Measurements from ENCODE around the gene BRF1.

BRF1 gene

GRCh38 chr14:105206873-105207272 is 93.9 kb downstream of the BRF1 start:
- no peak overlapping the region for H3K4me3 ChIP-seq (replicated peaks in 1 of 2; ENCODE audit: low read depth in 2 of 2, low read length in 2 of 2)
- TF ChIP-seq, protein P1, sequence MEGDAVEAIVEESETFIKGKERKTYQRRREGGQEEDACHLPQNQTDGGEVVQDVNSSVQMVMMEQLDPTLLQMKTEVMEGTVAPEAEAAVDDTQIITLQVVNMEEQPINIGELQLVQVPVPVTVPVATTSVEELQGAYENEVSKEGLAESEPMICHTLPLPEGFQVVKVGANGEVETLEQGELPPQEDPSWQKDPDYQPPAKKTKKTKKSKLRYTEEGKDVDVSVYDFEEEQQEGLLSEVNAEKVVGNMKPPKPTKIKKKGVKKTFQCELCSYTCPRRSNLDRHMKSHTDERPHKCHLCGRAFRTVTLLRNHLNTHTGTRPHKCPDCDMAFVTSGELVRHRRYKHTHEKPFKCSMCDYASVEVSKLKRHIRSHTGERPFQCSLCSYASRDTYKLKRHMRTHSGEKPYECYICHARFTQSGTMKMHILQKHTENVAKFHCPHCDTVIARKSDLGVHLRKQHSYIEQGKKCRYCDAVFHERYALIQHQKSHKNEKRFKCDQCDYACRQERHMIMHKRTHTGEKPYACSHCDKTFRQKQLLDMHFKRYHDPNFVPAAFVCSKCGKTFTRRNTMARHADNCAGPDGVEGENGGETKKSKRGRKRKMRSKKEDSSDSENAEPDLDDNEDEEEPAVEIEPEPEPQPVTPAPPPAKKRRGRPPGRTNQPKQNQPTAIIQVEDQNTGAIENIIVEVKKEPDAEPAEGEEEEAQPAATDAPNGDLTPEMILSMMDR (IDR thresholded peaks at IDR 0.05; ENCODE audit: low read depth, low read length): no peak
- no peak for DNase-seq (ENCODE audit: low read depth in 2 of 2)

DNA sequence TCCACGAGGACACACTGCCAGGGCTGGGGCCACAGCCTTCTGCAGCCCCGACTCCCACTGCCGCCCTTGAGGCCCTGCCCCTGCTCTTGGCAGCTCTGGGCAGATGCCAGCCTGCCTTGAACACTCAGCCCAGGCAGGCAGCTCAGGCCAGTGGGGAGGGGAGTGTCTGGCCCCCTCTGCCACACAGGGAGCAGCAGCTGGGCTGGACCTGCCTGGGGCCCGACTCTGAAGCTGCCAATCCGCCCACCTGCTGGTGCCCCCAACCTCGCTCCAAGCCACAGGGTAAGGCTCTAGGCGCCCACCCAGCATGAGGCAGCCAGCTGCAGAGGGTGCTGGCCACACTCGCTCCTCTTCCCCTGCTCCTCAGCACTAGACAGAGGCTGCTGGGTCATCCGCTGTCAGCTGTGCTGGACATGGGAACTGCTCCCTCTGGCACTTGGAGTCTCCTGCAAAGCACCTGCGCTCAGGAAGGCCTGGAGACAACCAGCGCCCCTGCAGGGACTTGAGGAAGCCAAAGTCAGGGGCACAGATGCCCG is 95.1 kb downstream of the BRF1 start:
- no peak overlapping the region for H3K4me3 ChIP-seq (replicated peaks in 1 of 2; ENCODE audit: low read depth in 2 of 2, low read length in 2 of 2)
- no peak for DNase-seq (ENCODE audit: low read depth in 2 of 2)
- TF ChIP-seq, protein P1 (IDR thresholded peaks at IDR 0.05; ENCODE audit: low read depth, low read length): no peak

GRCh38 chr14:105204931-105205672 is 95.7 kb downstream of the BRF1 start:
- no peak for DNase-seq (ENCODE audit: low read depth in 2 of 2)
- no peak overlapping the region for H3K4me3 ChIP-seq (replicated peaks in 1 of 2; ENCODE audit: low read depth in 2 of 2, low read length in 2 of 2)
- TF ChIP-seq, protein P1 (IDR thresholded peaks at IDR 0.05; ENCODE audit: low read depth, low read length): no peak

GRCh38 chr14:105204206-105204930 is 96.4 kb downstream of the BRF1 start:
- TF ChIP-seq, protein P1 (IDR thresholded peaks at IDR 0.05; ENCODE audit: low read depth, low read length): no peak
- H3K4me3 ChIP-seq (replicated peaks in 1 of 2; ENCODE audit: low read depth in 2 of 2, low read length in 2 of 2): no peak overlapping the region
- peak in 1 of 2 donors; percentile 38 for DNase-seq (ENCODE audit: low read depth in 2 of 2)

DNA sequence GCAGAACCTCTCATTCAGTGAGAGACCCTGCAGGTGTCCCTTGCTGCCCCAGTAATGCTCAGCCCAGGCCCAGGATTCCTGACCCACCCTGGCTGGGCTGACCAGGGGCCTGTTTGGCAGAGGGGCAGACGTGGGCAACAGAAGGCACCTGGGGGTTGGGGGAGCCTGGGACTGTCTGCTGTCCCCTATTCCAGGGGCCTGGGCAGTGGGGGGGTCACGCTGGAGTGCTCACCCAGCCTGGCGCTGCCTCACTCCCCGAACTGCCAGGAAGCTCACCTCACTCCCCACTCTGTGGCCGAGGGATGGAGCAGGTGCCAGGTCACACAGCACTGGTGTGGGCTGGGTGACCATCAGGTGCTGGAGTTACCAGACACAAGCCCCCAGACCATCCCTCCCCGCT is 97.1 kb downstream of the BRF1 start:
- TF ChIP-seq, protein P1 (IDR thresholded peaks at IDR 0.05; ENCODE audit: low read depth, low read length): no peak
- no peak for DNase-seq (ENCODE audit: low read depth in 2 of 2)
- no peak overlapping the region for H3K4me3 ChIP-seq (replicated peaks in 1 of 2; ENCODE audit: low read depth in 2 of 2, low read length in 2 of 2)

DNA sequence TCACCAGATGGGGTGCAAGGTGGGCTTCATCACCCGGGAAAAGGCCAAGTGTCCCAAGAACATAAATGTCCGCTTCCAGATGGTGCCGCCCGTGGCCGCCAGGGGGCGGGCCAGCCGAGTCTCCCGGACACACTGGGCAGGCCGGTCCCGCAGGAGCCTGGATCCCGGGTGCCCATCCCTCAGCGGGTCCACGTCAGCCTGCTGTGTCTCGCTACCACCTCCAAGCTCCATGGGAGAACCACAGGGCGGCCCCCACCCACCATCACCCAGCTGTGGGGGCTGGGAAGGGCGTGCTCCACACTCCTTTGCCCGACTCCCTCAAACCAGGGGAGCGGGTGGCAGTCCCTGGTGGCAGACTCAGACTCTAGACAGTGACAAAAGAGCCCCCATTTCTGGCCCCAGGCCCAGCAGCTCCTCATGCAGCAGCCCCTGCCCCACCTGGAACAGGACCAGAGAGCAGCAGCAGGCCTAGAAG is 97.7 kb downstream of the BRF1 start:
- TF ChIP-seq, protein P1 (IDR thresholded peaks at IDR 0.05; ENCODE audit: low read depth, low read length): peak; percentile 92
- DNase-seq (ENCODE audit: low read depth in 2 of 2): peak; percentile 69 to 74
- no peak overlapping the region for H3K4me3 ChIP-seq (replicated peaks in 1 of 2; ENCODE audit: low read depth in 2 of 2, low read length in 2 of 2)
